Mesendoderm (in vitro differentiated cells): Measurements from ENCODE around the gene TBC1D24. TPM values are rescaled to one million over a fixed set of nuclear protein-coding genes. Genes with fewer than 3 reads are reported as not detected.
A peak's percentile ranks its signal among the peaks of the same experiment; 100 is the strongest.

ENCODE experiments used
- DNase-seq: peaks from one replicate; pipeline ENCODE4 v3.0.0; 2013
- H2AK5ac ChIP-seq: 2 replicates; pipeline ENCODE4 v1.6.1; 2013; ENCODE audit warnings: low read length, inconsistent platforms
- H2BK120ac ChIP-seq: 2 replicates; pipeline ENCODE4 v1.6.1; 2013; ENCODE audit warnings: low read depth, mild to moderate bottlenecking, low read length, moderate library complexity, mixed read lengths
- H2BK15ac ChIP-seq: replicated peaks from 2 replicates; pipeline ENCODE4 v1.6.1; 2013; ENCODE audit warnings: low read depth, mild to moderate bottlenecking, moderate library complexity
- H2BK5ac ChIP-seq: 2 replicates; pipeline ENCODE4 v1.6.1; 2013; ENCODE audit warnings: low read length, inconsistent platforms
- H3K18ac ChIP-seq: 2 replicates; pipeline ENCODE4 v1.6.1; 2013; ENCODE audit warnings: mild to moderate bottlenecking, low read length, mixed read lengths
- H3K23ac ChIP-seq: one replicate; pipeline ENCODE4 v1.6.1; 2013; ENCODE audit warnings: low read length
- H3K27ac ChIP-seq: 2 replicates; pipeline ENCODE4 v1.5.1; 2013; ENCODE audit warnings: low read depth, mild to moderate bottlenecking, inconsistent platforms, low read length, moderate library complexity
- H3K27me3 ChIP-seq: 2 replicates; pipeline ENCODE4 v1.6.1; 2013; ENCODE audit warnings: low read length, control low read depth, mild to moderate bottlenecking, inconsistent platforms; ENCODE audit not compliant: insufficient read depth, poor library complexity
- H3K36me3 ChIP-seq: 2 replicates; pipeline ENCODE4 v1.6.1; 2013; ENCODE audit warnings: low read length, inconsistent platforms; ENCODE audit not compliant: control insufficient read depth, insufficient read depth
- H3K4ac ChIP-seq: one replicate; pipeline ENCODE4 v1.6.1; 2013; ENCODE audit warnings: low read depth, mild to moderate bottlenecking, low read length, moderate library complexity
- H3K4me1 ChIP-seq: 2 replicates; pipeline ENCODE4 v1.6.1; 2013; ENCODE audit warnings: low read depth, low read length, inconsistent platforms; ENCODE audit not compliant: control insufficient read depth
- H3K4me2 ChIP-seq: 2 replicates; pipeline ENCODE4 v1.6.1; 2013; ENCODE audit warnings: low read length
- H3K4me3 ChIP-seq: 2 replicates; pipeline ENCODE4 v1.5.1; 2013; ENCODE audit warnings: mild to moderate bottlenecking, low read length
- H3K56ac ChIP-seq: one replicate; pipeline ENCODE4 v1.6.1; 2013; ENCODE audit warnings: low read length
- H3K79me1 ChIP-seq: 2 replicates; pipeline ENCODE4 v1.6.1; 2013; ENCODE audit warnings: low read length, inconsistent platforms
- H3K79me2 ChIP-seq: 2 replicates; pipeline ENCODE4 v1.6.1; 2013; ENCODE audit warnings: mild to moderate bottlenecking, low read length; ENCODE audit not compliant: control insufficient read depth, insufficient read depth
- H3K9ac ChIP-seq: 2 replicates; pipeline ENCODE4 v1.6.1; 2013; ENCODE audit warnings: low read length, inconsistent platforms
- H4K5ac ChIP-seq: one replicate; pipeline ENCODE4 v1.6.1; 2013; ENCODE audit warnings: low read length
- H4K8ac ChIP-seq: one replicate; pipeline ENCODE4 v1.6.1; 2013; ENCODE audit warnings: low read depth, mild to moderate bottlenecking, control low read depth, low read length, moderate library complexity
- WGBS: extraction: QIAGEN DNeasy Blood & Tissue Kit; methylation state at CpG from one replicate; pipeline ENCODE4 v1.1.7; 2013; ENCODE audit warnings: low lambda C conversion rate, missing lambda C conversion rate; ENCODE audit not compliant: insufficient coverage; ENCODE audit errors: extremely low coverage; 5-methylcytosine and 5-hydroxymethylcytosine counted together
- polyA plus RNA-seq, 2 experiments: library from polyadenylated mRNA; stranded (reverse); fragments of 200-250 nt; gene quantifications; one replicate each; pipeline ENCODE4 v1.2.3, GENCODE V29; 2013

Gene TBC1D24
- polyA plus RNA-seq (2013, experiment 1 of 2), result 4.3 TPM
- 4.4 TPM for polyA plus RNA-seq (2013, experiment 2 of 2)

DNA sequence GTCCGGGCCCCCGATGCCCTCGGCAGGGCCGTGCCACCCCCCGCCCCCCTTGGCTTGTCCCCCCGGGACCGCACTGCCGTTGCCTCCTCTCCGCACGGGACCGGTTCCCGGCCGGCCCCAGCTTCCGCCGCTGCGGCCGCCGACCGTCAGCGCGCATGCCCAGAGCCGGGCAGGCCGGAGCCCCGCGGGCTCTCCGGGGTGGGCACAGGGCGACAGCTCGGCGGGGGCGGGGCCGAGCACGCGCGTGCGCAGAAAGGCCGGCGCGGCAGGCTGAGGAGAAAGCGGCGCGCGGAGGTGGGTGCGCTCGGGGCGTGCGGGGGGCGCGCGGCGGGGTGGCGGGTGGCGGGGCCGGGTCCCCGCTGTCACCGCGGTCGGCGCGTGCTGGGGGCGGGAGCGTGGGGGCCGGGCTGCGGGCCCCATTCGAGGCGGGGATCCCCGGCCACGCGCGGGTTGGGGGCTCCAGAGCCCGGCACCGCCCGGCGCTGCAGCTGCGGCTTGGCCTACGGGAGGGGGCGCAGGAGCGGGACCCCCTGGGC, at the start of gene TBC1D24:
Gene TBC1D24, plus strand, starts transcription at position 251 of the 536 bp plus-strand sequence. CDS start 21,022 bp downstream, outside the sequence.
- no CpG with 5 or more reads among the region's 77 CpGs for WGBS

DNA sequence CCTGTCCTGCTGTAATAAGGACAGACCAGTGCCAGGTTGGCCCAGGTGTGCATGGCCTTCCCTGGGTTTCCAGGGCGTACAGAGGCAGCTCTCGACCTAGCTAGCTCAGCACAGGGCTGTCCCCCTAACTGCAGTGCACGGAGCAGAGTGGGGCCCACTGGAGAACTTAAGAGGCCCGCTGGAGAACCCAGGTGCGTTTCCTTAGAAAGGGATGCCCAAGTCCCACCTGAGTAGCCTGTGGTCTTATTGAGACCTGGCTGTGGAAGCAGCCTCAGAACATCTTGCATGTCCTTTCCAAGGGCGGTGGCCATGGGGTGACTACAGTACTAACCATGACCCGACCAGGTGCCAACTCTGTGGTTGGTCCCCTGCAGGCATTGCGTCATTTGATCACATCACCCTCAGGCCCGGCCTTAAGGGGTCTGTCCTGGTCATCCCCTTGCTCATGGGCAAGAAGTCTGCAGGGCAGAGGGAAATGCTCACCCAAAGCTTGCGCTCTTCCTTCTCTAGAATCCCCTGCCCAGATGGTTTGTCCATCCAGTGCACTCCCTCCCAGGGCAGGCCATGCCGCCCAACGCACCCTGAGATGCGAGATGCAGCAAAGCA, 49.0 kb upstream of the TBC1D24 start:
- Histone ChIP-seq H3K27me3 (no peaks in the 10 kb centered on the region), H3K9ac (no peak overlapping the region), H3K27ac (no peak overlapping the region), H2BK15ac (no peak overlapping the region), H3K18ac (no peak overlapping the region), H3K4ac (no peak overlapping the region), H3K4me1 (peaks cover 5% of the 10 kb centered on the region), H2BK5ac (no peak overlapping the region), H3K4me2 (no peak overlapping the region), H3K36me3 (no peaks in the 10 kb centered on the region), H2AK5ac (no peak overlapping the region), H3K79me1 (peaks cover 6% of the 10 kb centered on the region), H4K8ac (no peak overlapping the region), H3K23ac (no peak overlapping the region), H3K79me2 (peaks cover 12% of the 10 kb centered on the region), H3K4me3 (no peak overlapping the region), H4K5ac (no peak overlapping the region), H2BK120ac (no peak overlapping the region), H3K56ac (no peak overlapping the region)
- no peak for DNase-seq
- WGBS, result no CpG with 5 or more reads among the region's 13 CpGs

More for the DNA sequence above, at the start of gene TBC1D24:
- H3K4me2 ChIP-seq, result peak within 1 kb of the TSS; percentile 96
- H2AK5ac ChIP-seq, result no peak within 1 kb of the TSS
- H3K79me1 ChIP-seq, result no peaks in the 10 kb centered on the region
- peak within 1 kb of the TSS; percentile 62 for H3K4me3 ChIP-seq
- peak within 1 kb of the TSS; percentile 89 for H3K9ac ChIP-seq
- DNase-seq, result peak; percentile 82
- H3K36me3 ChIP-seq, result no peaks in the 10 kb centered on the region
- no peak within 1 kb of the TSS for H2BK5ac ChIP-seq
- no peak within 1 kb of the TSS for H4K5ac ChIP-seq
- no peak within 1 kb of the TSS for H4K8ac ChIP-seq
- H3K23ac ChIP-seq, result no peak within 1 kb of the TSS
- H3K79me2 ChIP-seq, result no peaks in the 10 kb centered on the region
- peak within 1 kb of the TSS; percentile 98 for H3K56ac ChIP-seq
- peaks cover 8% of the 10 kb centered on the region for H3K27me3 ChIP-seq
- no peaks in the 10 kb centered on the region for H3K4me1 ChIP-seq
- peak within 1 kb of the TSS; percentile 60 for H3K4ac ChIP-seq
- no peak within 1 kb of the TSS for H2BK15ac ChIP-seq
- peak within 1 kb of the TSS; percentile 65 for H3K18ac ChIP-seq
- H3K27ac ChIP-seq, result no peak within 1 kb of the TSS
- no peak within 1 kb of the TSS for H2BK120ac ChIP-seq

DNA sequence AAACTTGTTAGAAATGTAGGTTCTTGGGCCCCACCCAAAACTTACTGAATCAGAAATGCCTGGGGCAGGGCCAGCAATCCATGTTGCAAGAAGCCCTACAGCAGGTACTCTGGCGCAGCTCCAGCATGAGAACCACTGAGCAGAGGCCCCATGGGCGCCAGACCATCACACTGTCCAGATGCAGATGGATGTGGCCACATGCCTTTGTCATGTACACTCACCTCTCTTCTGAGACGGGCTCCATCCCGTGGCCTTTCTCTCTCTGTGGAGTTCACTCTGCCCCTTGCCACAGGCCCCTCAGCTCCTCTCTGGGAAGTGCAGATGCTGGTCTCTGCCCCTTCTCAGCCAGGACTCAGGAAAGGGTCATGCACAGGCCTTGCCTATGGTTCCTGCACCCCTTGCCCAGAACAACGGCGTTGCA, 48.0 kb upstream of the TBC1D24 start:
- H3K56ac ChIP-seq, result peak overlapping the region; percentile 49

DNA sequence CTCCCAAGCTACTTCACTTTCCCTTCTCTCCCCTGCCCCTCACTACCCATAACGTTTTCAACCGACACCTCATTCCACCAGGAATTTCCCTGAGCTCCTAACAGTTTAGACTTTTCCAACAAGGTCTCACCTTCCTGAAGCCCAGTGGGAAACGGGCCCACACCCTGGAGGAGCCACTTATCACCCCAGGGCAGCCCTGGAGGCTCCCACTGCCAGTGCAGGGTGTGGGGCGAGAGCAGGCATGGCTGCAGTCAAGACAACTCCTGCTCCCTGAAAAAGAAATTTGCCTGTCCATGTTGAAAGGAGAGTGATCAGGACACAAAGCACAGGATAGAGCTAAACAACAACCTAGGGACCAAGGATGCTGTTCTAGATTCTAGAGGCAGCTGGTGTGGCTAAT, 47.4 kb upstream of the TBC1D24 start:
- Histone ChIP-seq H3K56ac (peak overlapping the region; percentile 99), H3K27ac (no peak overlapping the region), H3K4me2 (no peak overlapping the region), H3K4me3 (no peak overlapping the region), H3K36me3 (peaks cover 3% of the 10 kb centered on the region), H3K9ac (no peak overlapping the region), H3K79me2 (peaks cover 16% of the 10 kb centered on the region), H3K4ac (no peak overlapping the region), H2BK5ac (no peak overlapping the region), H3K23ac (no peak overlapping the region), H3K27me3 (no peaks in the 10 kb centered on the region), H2BK120ac (no peak overlapping the region), H4K8ac (no peak overlapping the region), H2AK5ac (no peak overlapping the region), H2BK15ac (no peak overlapping the region), H4K5ac (no peak overlapping the region), H3K18ac (no peak overlapping the region), H3K79me1 (peaks cover 10% of the 10 kb centered on the region), H3K4me1 (peaks cover 5% of the 10 kb centered on the region)
- DNase-seq, result no peak
- WGBS, result no CpG with 5 or more reads among the region's 4 CpGs

More for the DNA sequence above, 48.0 kb upstream of the TBC1D24 start:
- Histone ChIP-seq H2AK5ac (no peak overlapping the region), H3K79me2 (peaks cover 16% of the 10 kb centered on the region), H2BK120ac (no peak overlapping the region), H2BK5ac (no peak overlapping the region), H4K8ac (no peak overlapping the region), H3K27ac (no peak overlapping the region), H3K36me3 (no peaks in the 10 kb centered on the region), H3K23ac (no peak overlapping the region), H3K4me1 (peaks cover 5% of the 10 kb centered on the region), H3K27me3 (no peaks in the 10 kb centered on the region), H3K4me3 (no peak overlapping the region), H3K18ac (no peak overlapping the region), H3K79me1 (peaks cover 8% of the 10 kb centered on the region), H3K9ac (no peak overlapping the region), H3K4me2 (no peak overlapping the region), H3K4ac (no peak overlapping the region), H2BK15ac (no peak overlapping the region), H4K5ac (no peak overlapping the region)
- DNase-seq, result no peak
- no CpG with 5 or more reads among the region's 6 CpGs for WGBS

DNA sequence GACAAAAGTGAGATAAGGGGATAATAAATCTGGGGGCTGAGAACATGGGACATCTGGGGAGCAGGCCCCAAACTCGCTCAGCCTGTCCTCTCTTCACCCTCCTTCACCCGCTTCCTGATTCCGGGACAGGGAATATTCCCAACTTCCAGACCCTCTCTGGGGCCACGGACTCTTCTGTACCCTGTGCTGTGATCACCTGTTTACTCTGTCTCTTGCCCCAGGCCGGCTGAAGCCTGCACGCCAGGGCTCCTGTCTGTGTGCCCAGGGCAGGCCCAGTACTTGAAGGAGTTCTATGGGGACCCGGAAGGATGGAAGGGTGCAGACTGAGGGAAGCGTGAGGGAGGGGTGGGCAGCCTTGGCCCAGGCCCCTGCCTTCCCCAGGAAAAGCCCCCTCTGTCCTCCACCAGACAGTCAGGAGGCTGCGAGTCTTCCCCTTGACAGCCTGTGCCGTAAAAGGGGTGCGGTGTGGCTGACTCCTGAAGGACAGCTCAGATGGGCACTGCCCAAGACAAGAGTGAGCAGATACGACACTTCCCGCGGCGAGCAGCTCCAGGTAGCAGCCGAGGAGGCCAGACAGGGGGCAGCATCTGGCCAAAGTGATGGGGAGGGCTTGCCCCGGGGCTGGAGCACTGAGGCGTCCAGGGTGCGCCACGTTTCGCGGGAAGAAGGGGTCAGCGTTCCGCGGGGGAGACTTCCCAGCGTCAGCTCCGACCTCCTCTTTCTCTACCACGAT, 46.7 kb upstream of the TBC1D24 start:
- Histone ChIP-seq H4K8ac (no peak overlapping the region), H2BK120ac (no peak overlapping the region), H3K27ac (peak overlapping the region; percentile 13), H3K36me3 (peaks cover 9% of the 10 kb centered on the region), H4K5ac (no peak overlapping the region), H3K23ac (no peak overlapping the region), H2BK5ac (peak overlapping the region; percentile 80), H3K4me2 (peak overlapping the region; percentile 91), H3K4ac (no peak overlapping the region), H3K9ac (peak overlapping the region; percentile 98), H3K79me2 (peaks cover 16% of the 10 kb centered on the region), H3K18ac (peak overlapping the region; percentile 3), H3K79me1 (peaks cover 14% of the 10 kb centered on the region), H2AK5ac (no peak overlapping the region), H2BK15ac (no peak overlapping the region), H3K56ac (peak overlapping the region; percentile 99), H3K4me1 (peaks cover 5% of the 10 kb centered on the region), H3K4me3 (peak overlapping the region; percentile 57), H3K27me3 (no peaks in the 10 kb centered on the region)
- WGBS, result no CpG with 5 or more reads among the region's 28 CpGs
- peak; percentile 76 for DNase-seq
